GM12891 (cell line): ENCODE measurements around the gene PRDM16.

Experiments used
- DNase-seq: peaks from one replicate; pipeline ENCODE4 v3.0.0; 2011; ENCODE audit warnings: low spot score; ENCODE audit not compliant: insufficient read length
- FAIRE-seq: peaks from 2 replicates; lab custom pipeline; 2011; peaks lifted over from hg19 to GRCh38; lab: Jason Lieb, UNC
- PAX5 ChIP-seq: IDR thresholded peaks from 2 replicates; pipeline ENCODE4 v1.6.1; 2011; ENCODE audit warnings: low read length, moderate library complexity, mild to moderate bottlenecking; ENCODE audit not compliant: insufficient read depth, severe bottlenecking
- POLR2A ChIP-seq: IDR thresholded peaks from 2 replicates; pipeline ENCODE4 v1.6.1; 2011; ENCODE audit warnings: low read depth, low read length, control low read depth
- POLR2AphosphoS5 ChIP-seq: IDR thresholded peaks from 2 replicates; pipeline ENCODE4 v1.6.1; 2011; ENCODE audit warnings: low read depth, low read length, control low read depth
- POU2F2 ChIP-seq: IDR thresholded peaks from 2 replicates; pipeline ENCODE4 v1.6.1; 2011; ENCODE audit warnings: low read depth, mild to moderate bottlenecking, control low read depth, low read length, moderate library complexity
- SPI1 ChIP-seq: IDR thresholded peaks from 2 replicates; pipeline ENCODE4 v1.6.1; 2011; ENCODE audit warnings: low read depth, low read length, control low read depth
- TAF1 ChIP-seq: IDR thresholded peaks from 2 replicates; pipeline ENCODE4 v1.6.1; 2011; ENCODE audit warnings: low read depth, low read length, control low read depth

Gene PRDM16

DNA sequence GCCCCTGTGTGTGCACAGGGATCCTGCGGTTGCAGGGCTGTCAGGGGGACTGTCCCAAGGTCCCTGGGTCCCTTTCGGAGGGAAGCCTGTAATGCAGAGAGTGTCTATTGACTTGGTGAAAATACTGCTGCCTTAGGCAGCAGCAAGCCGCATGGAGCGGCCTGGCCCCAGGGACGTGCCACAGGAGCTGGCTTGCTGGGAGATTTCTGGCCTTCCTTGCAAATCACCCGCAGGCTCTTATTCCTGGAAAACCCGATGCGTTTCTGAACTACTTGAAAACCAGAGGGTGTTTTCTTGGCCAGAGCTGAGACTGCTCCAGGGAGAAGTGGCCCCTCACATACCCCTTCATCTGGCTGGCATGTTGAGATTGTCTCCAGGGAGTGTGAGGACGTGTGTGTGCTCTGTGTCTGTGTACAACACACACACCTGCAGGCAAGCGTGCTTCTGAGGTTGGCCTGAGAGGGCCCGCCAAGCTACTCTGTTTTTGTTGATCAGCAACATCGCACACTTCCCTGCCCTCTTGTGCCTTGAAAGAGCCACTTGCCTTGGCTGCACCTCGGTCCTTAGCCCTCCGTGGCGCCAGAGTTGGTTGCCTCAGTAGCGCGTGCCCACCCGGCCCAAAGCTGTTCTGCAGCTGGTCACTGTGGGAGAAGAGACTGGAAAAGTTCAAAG is 10.5 kb downstream of the PRDM16 start:
- no peak for TF ChIP-seq SPI1
- TF ChIP-seq POLR2A: no peak
- TF ChIP-seq PAX5: no peak
- TF ChIP-seq TAF1: no peak
- TF ChIP-seq POU2F2: no peak
- TF ChIP-seq POLR2AphosphoS5: no peak
- DNase-seq (no peak), FAIRE-seq (no peak)

DNA sequence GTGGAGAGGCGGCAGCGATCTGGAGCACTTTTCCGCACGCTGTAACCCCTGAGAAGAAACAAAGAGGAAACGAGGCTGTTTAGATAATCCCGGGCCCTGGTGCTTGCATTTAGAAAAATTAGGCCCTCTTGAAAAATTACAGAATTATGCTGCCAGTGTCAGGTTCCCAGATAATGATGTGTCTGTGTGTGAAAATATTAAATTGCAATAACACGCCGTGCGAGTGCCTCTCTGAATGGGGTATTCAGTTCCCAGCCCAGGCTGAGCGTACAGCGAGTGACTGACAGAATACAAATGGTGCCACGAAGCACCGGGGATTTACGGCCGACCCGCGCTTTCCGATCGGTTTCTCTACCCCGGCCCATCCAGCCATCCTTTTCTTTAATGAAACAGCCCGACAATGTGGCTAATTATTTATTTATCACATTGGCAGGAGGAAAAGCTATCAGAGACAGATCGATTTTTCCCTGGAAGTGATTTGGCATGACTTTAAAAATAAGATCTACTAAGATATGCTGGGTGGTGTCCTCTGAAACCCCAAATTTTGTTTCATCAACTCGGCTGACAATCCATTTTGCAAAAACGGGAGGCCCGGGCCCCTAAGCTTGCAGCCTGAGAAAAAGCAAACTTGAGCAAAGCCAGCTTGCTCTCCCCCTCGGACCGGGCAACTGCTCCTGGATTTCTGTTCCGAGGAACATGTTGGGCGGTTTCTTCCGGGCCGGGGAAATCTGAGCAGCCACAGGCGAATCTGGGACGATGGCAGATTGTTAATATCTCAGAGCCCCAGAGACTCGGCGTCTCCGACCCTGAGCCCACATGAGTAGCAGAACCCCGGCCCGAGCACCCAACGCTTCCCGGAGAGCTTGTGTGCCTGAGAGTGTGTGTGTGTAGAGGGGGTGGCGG is 11.3 kb downstream of the PRDM16 start:
- no peak for FAIRE-seq
- TF ChIP-seq POLR2AphosphoS5 (no peak), POU2F2 (no peak), POLR2A (no peak), PAX5 (no peak), TAF1 (no peak), SPI1 (no peak)

DNA sequence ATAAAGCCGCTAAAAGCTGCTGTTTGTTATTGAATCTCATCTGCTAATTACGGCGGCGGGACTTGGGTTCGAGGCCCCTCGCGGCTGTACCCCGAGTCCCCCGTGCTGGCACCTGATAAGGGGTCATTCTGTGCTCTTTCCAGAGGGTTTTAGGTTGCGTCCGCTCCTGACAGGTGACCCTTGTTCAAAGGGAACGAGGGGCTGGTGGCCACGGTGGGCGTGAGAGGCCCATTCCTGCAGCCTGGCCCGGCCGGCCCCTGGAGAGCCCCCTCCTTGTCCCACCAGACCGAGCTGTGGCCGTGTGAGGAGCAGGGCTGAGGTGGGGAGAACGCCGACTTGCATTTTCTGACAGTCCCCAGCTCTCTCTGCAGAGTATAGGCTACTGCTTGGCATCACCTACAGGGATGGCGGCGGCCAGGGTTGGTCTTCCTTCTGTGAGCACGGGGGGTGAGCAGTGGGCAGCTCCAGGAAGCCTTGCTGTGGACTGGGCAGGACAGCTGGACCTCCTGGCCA is 12.2 kb downstream of the PRDM16 start:
- DNase-seq (no peak), FAIRE-seq (no peak)
- no peak for TF ChIP-seq TAF1
- no peak for TF ChIP-seq PAX5
- no peak for TF ChIP-seq SPI1
- no peak for TF ChIP-seq POLR2A
- TF ChIP-seq POU2F2: no peak
- TF ChIP-seq POLR2AphosphoS5: no peak

More for the DNA sequence above, 11.3 kb downstream of the PRDM16 start:
- no peak for DNase-seq

DNA sequence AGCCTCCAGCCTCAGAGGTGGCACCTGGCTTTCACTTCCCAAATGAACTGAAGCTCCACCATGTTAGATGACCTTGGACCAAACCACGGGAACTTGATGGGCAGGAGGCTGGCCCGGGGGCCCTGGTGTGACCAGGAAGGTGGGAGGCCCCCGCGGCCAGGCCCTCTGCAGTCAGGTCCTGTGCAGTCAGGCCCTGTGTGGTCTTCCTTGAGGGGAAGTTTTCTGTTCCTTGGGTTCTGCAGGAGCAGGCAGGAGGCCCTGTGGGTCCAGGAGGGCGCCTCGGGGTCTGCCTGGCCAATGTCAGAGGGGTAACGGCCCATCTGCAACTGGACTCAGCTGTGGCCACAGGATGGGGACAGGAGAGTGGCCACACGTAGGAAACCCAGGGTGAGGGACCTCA is 13.0 kb downstream of the PRDM16 start:
- TF ChIP-seq TAF1 (no peak), SPI1 (no peak), PAX5 (no peak), POU2F2 (no peak), POLR2A (no peak), POLR2AphosphoS5 (no peak)
- DNase-seq (no peak), FAIRE-seq (no peak)

DNA sequence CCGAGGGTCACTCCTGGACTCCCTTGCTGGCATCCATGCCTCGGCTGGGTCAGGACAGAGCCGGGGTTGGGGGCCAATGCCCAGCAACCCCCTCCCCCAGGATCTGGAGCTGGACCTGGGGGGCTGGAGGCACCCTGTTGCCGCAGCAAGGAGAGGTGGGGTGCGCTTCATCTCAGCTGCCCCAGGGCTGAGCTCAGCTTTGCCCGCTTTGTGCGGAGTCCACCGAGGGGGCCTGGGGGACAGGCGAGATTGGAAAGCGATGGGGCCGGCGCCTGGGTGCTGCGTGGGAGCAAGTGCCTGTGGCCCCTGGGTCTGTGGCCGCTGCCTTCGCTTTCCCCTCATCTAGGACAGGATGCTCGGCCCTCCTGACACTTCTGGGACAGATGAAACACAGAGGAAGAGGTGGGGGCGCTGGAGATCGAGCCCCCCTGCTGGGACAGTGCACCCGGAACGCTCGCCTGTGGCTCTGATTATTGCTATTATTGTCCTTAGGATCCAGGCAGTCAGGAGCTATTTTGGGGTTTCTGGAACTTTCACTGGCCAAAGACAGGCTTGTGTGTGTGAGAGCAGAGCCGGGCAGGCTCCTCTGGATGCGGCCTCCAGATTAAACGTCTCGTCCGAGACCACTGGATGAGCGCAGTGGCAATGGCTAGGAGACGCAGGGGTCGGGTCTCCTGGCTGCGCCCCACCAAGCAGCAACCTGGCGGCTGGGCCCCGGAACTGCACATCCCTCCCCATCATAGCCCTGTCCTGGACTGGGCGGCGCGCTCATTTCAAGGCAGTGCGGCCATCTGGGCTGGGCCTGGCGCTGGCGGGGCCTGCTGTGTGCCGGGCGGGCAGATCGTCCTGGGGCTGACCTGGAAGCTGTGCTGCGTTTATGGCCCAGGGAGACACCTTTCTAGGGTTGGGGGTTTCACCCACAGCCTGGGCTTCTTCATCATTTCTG is 13.8 kb downstream of the PRDM16 start:
- DNase-seq (no peak), FAIRE-seq (no peak)
- TF ChIP-seq POLR2AphosphoS5: no peak
- TF ChIP-seq POU2F2: no peak
- TF ChIP-seq TAF1: no peak
- TF ChIP-seq SPI1: no peak
- no peak for TF ChIP-seq PAX5
- no peak for TF ChIP-seq POLR2A

DNA sequence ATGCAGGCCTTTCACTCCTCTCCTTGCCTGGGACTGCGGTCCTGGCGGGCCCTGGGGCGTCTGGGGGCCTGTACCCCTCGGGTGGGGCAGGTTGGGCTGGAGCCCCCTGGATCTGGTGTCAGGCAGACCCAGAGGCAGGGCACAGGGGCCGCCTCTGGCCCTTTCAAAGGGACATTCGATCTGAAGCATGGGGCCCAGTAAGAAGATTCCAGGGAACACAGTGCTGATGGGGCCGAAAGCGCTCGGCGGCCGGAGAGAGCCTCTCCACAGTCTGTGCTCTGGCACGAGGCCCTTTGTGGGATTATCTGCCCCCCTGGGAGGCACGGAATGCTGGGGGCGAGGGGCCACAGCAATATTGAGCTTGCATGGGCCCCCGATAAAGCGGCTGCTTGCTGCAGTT is 15.2 kb downstream of the PRDM16 start:
- TF ChIP-seq PAX5 (no peak), POLR2AphosphoS5 (no peak), SPI1 (no peak), TAF1 (no peak), POU2F2 (no peak), POLR2A (no peak)
- no peak for DNase-seq
- FAIRE-seq: no peak

DNA sequence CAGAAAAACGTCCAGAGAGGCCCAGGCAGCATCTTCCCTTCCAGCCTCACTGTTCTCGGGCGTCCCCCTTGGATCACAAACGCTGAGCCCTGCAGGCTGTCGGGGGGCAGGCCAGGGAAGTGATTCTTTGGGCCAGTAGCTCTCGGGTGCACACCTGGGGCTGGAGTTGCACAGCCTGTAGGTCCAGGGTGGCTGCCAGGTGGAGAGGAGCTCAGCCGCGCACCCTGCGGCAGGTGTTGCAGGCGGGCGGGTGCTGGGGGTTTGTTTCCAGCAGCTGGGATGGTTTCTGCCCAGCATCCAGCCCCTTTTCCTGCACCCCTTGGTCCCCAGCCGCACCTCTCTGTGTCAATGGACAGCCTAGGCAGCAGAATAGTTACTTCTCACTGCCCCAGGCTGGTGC is 15.7 kb downstream of the PRDM16 start:
- DNase-seq: no peak
- TF ChIP-seq POLR2AphosphoS5 (no peak), SPI1 (no peak), POLR2A (no peak), PAX5 (no peak), TAF1 (no peak), POU2F2 (no peak)
- FAIRE-seq: no peak

DNA sequence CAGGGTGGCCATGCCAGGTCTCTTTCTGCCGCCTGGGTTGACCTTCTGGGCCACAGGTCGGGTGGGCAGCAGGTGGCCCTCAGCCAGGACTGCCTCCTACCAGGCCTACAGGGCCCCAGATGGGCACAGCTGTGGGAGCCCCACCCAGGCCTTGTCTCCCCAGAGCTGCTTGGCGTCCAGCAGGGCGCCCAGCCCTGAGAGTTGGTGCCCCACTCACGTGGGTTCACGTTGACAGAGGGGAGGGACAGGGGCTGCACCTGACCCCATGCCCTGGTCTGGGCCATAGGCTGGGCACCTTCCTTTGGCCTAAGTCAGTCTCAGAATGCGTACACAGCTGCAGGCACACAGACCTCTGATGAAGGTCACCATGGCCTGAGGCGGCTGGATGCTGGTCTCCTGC is 16.7 kb downstream of the PRDM16 start:
- FAIRE-seq (no peak), DNase-seq (no peak)
- TF ChIP-seq POLR2A: no peak
- TF ChIP-seq PAX5: no peak
- TF ChIP-seq POU2F2: no peak
- no peak for TF ChIP-seq TAF1
- TF ChIP-seq POLR2AphosphoS5: no peak
- no peak for TF ChIP-seq SPI1
